AG04450 (cell line): ENCODE measurements around the gene ANO6. TPM values are rescaled to one million over a fixed set of nuclear protein-coding genes. Genes with fewer than 3 reads are reported as not detected.

Experiments
- CTCF ChIA-PET: fragments of 300-600, 350-600 bp; formaldehyde crosslinking; extraction: SDS; loops from one replicate; lab custom pipeline; 2022; ENCODE audit warnings: antibody characterized with exemption, inconsistent platforms; lab: Charles Lee
- POLR2A ChIA-PET: fragments of 350-600 bp; formaldehyde crosslinking; extraction: SDS; loops from one replicate; lab custom pipeline; 2021; ENCODE audit warnings: antibody characterized with exemption, inconsistent platforms; lab: Yijun Ruan, JAX
- DNase-seq: peaks from one replicate; pipeline ENCODE4 v3.0.0-alpha.2; 2011; ENCODE audit warnings: low read depth, low spot score
- H3K27ac ChIP-seq: one replicate; pipeline ENCODE4 v1.5.1; 2012; ENCODE audit warnings: low read depth, low read length, control low read depth
- H3K27me3 ChIP-seq: one replicate; pipeline ENCODE4 v1.6.0; 2012; ENCODE audit warnings: low read length; ENCODE audit not compliant: control insufficient read depth, insufficient read depth
- H3K4me3 ChIP-seq: 2 replicates; pipeline ENCODE4 v1.5.1; 2011; ENCODE audit warnings: mild to moderate bottlenecking, low read depth, low read length, control low read depth
- H3K9me3 ChIP-seq: 2 replicates; pipeline ENCODE4 v1.5.1; 2012; ENCODE audit warnings: low read length; ENCODE audit not compliant: control insufficient read depth, insufficient read depth
- polyA plus RNA-seq: library from polyadenylated mRNA; depleted of rRNA; stranded (reverse); fragments of >200 nt; gene quantifications from 2 replicates; pipeline ENCODE4 v1.2.3, GENCODE V29; 2011
- TF ChIP-seq, protein P1 (sequence below): IDR thresholded peaks from 2 replicates; pipeline ENCODE4 v1.5.1; 2011; ENCODE audit warnings: low read depth, low read length, control low read depth, inconsistent platforms

ANO6 gene
- polyA plus RNA-seq, 1 experiment = 51.9 TPM

DNA sequence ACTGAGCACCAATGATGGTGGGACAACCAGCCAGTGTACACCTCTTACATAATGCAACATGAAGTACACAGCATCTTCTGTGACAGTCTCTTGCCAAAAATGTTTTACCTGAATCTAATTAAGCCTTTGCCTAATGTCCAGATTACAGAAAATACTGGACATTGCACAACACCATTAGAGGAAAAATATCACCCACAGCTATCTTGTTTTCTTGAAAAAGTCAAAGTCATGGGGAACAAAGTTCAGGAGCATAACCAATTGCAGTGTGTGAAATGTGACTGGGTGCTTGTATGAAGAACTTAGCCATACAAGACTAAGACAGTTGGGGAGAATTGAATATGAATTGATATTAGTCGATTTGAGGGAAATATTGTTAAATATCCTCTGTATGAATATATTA, 12.1 kb upstream of the ANO6 start:
- POLR2A ChIA-PET = no interaction called here
- TF ChIP-seq, protein P1, sequence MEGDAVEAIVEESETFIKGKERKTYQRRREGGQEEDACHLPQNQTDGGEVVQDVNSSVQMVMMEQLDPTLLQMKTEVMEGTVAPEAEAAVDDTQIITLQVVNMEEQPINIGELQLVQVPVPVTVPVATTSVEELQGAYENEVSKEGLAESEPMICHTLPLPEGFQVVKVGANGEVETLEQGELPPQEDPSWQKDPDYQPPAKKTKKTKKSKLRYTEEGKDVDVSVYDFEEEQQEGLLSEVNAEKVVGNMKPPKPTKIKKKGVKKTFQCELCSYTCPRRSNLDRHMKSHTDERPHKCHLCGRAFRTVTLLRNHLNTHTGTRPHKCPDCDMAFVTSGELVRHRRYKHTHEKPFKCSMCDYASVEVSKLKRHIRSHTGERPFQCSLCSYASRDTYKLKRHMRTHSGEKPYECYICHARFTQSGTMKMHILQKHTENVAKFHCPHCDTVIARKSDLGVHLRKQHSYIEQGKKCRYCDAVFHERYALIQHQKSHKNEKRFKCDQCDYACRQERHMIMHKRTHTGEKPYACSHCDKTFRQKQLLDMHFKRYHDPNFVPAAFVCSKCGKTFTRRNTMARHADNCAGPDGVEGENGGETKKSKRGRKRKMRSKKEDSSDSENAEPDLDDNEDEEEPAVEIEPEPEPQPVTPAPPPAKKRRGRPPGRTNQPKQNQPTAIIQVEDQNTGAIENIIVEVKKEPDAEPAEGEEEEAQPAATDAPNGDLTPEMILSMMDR = no peak
- H3K27ac ChIP-seq = no peak overlapping the region
- no peaks in the 10 kb centered on the region for H3K9me3 ChIP-seq
- no peak for DNase-seq
- no peak overlapping the region for H3K4me3 ChIP-seq
- no peaks in the 10 kb centered on the region for H3K27me3 ChIP-seq
- CTCF ChIA-PET = interaction anchor here (1.1 kb wide), 1 partner anchor 12 kb away, joined by 4 read pairs; the partner anchor contains the start of gene ANO6

DNA sequence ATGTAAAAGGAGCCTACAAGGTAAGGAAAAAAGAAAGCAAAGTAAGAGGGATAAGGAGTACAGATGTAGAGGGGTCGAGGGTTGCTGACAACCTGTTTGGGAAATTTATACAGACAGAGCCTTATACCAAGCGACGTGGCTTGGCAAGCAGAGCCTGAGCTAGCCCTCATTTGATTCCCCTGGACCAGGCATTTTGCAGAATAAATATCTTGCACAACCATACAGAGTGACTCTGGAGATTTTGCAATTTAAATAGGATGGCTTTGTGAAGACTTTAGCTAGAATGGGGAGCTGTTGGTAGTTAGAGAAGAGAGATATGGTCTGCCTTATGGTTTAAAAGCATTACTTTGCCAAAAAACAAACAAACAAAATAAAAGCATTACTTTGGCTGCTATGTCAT, 11.1 kb upstream of the ANO6 start:
- TF ChIP-seq, protein P1 = no peak
- DNase-seq = no peak
- Histone ChIP-seq H3K27me3 (no peaks in the 10 kb centered on the region), H3K4me3 (no peak overlapping the region), H3K27ac (no peak overlapping the region), H3K9me3 (no peaks in the 10 kb centered on the region)
- POLR2A ChIA-PET = no interaction called here
- CTCF ChIA-PET = interaction anchor here (0.6 to 1.1 kb wide), 2 partner anchors 11 to 346 kb away, joined by 4 read pairs; partner anchors contain the start of gene ANO6

DNA sequence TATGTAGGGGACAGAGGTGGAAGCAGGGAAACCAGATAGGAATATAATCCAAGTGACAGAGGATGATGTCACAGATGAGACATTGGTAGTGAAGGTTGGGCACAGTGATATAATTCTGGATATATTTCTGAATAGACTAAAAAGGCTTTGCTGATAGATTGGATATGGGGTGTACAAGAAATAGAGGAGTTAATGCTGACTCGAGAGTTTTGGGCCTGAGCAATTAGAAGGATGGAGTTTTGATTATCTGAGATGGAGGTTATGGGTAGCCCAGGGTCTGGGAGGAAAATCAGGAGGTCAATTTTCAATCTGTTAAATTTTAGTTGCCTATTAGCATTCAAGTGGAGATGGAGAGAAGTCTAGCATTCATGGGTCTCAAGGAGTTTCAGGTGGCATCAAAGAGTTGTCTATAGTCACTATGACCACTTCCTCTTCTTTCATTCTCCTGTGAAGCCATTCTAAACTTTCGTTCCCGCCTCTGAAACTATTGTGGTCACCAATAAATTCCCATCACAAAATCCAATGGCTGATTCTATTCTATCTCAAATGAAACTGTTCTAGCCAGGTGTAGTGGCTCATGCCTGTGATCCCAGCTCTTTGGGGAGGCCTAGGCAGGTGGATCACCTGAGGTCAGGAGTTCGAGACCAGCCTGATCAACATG, 10.6 kb upstream of the ANO6 start:
- ChIA-PET POLR2A (no interaction called here), CTCF (no interaction called here)
- TF ChIP-seq, protein P1 = no peak
- Histone ChIP-seq H3K4me3 (no peak overlapping the region), H3K9me3 (no peaks in the 10 kb centered on the region), H3K27me3 (no peaks in the 10 kb centered on the region), H3K27ac (no peak overlapping the region)
- no peak for DNase-seq

DNA sequence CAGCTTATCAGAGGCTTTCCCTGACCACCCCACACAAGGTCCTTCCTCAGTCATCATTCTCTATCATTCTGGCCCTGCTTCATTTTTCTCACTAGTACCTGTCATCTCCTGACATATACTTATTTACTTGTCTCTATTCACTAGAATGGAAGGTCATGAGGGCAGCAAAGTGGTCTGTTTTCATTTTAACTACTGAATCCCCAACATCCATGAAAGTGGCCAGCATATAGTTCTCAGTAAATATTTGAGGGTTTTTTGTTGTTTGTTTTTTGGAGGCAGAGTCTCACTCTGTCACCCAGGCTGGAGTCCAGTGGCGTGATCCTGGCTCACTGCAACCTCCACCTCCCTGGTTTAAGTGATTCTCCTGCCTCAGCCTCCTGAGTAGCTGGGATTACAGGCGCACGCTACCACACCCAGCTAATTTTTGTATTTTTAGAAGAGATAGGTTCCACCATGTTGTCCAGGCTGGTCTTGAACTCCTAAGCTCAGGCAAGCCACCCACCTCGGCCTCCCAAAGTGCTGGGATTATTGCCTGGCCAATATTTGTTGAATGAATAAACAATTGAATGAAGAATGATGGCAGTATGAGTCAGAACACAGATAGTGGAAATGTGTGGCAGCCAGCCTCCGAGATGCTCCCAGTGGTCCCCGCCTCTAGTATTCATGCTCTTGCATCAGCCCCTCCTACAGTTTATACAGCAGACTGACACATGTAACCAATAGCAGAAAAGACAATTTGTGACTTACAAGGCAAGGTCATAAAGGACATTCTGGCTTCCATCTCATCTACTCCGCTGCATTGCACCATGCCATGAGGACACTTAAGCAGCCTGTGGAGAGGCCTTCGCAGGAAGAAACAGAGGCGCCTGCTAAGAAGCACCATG, 7.0 kb upstream of the ANO6 start:
- no peak for DNase-seq
- no peaks in the 10 kb centered on the region for H3K27me3 ChIP-seq
- no peak overlapping the region for H3K4me3 ChIP-seq
- ChIA-PET CTCF (interaction anchor here (1.0 kb wide), 1 partner anchor 179 kb away, joined by 3 read pairs; no protein-coding TSS in a partner anchor), POLR2A (no interaction called here)
- TF ChIP-seq, protein P1 = no peak
- H3K9me3 ChIP-seq = no peaks in the 10 kb centered on the region
- no peak overlapping the region for H3K27ac ChIP-seq

DNA sequence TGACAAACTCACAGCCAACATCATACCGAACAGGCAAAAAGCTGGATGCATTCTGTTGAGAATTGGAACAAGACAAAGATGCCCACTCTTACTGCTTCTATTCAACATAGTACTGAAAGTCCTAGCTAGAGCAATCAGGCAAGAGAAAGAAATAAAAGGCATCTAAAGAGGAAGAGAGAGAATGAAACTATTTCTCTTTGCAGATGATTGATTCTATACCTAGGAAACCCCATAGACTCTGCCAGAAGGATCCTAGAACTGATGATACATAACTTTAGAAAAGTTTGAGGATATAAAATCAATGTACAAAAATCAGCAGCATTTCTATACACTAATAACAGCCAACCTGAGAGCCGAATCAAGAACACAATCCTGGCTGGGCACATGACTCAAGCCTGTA, 6.1 kb upstream of the ANO6 start:
- TF ChIP-seq, protein P1 = no peak
- no peak for DNase-seq
- H3K4me3 ChIP-seq = no peak overlapping the region
- POLR2A ChIA-PET = no interaction called here
- no peaks in the 10 kb centered on the region for H3K27me3 ChIP-seq
- H3K9me3 ChIP-seq = no peaks in the 10 kb centered on the region
- CTCF ChIA-PET = interaction anchor here (1.0 kb wide), 1 partner anchor 178 kb away, joined by 3 read pairs; no protein-coding TSS in a partner anchor
- H3K27ac ChIP-seq = no peak overlapping the region
